IMR-90 (cell line): Measurements from ENCODE around the gene DOK6. TPM values are rescaled to one million over a fixed set of nuclear protein-coding genes. Genes with fewer than 3 reads are reported as not detected.

ENCODE experiments used
- ATAC-seq: fragments of 200-7000 bp; cut with Tn5 transposase; 2 replicates; pipeline ENCODE4 v1.9.1; 2020; ENCODE audit warnings: low read depth, mild to moderate bottlenecking, moderate library complexity
- BruUV-seq: library from RNA; stranded (reverse); fragments of 400-500 nt; replicated peaks from 2 replicates; lab custom pipeline; 2021; lab: Mats Ljungman, UMichigan
- CTCF ChIA-PET: fragments of 300-600 bp; formaldehyde crosslinking; extraction: SDS; loops from one replicate; lab custom pipeline; 2021; ENCODE audit warnings: antibody characterized with exemption; lab: Yijun Ruan, JAX
- POLR2A ChIA-PET: fragments of 300-600 bp; sonication (Branson Sonifier 250); formaldehyde crosslinking; loops from one replicate; lab custom pipeline; 2022; ENCODE audit warnings: antibody characterized with exemption; ENCODE audit not compliant: unreplicated experiment; lab: Charles Lee
- DNase-seq: peaks from one replicate; pipeline ENCODE4 v3.0.0; 2013
- H2AFZ ChIP-seq: replicated peaks from 2 replicates; pipeline ENCODE3; 2013; ENCODE audit warnings: low read length, mild to moderate bottlenecking; ENCODE audit not compliant: poor library complexity
- H2AK5ac ChIP-seq: 2 replicates; pipeline ENCODE4 v1.6.1; 2013; ENCODE audit warnings: low read depth, low read length, inconsistent platforms
- H2AK9ac ChIP-seq: replicated peaks from 2 replicates; pipeline ENCODE3; 2013; ENCODE audit warnings: mild to moderate bottlenecking, low read depth, low read length, moderate library complexity; ENCODE audit not compliant: poor library complexity
- H2BK120ac ChIP-seq: 2 replicates; pipeline ENCODE4 v1.6.1; 2013; ENCODE audit warnings: low read depth, low read length, inconsistent platforms
- H2BK15ac ChIP-seq: 3 replicates; pipeline ENCODE4 v1.6.1; 2013; ENCODE audit warnings: low read depth, low read length, inconsistent platforms
- H2BK20ac ChIP-seq: 2 replicates; pipeline ENCODE4 v1.6.1; 2013; ENCODE audit warnings: low read depth, mild to moderate bottlenecking, inconsistent platforms, low read length, moderate library complexity
- H2BK5ac ChIP-seq: 2 replicates; pipeline ENCODE4 v1.6.1; 2013; ENCODE audit warnings: mild to moderate bottlenecking, low read depth, low read length, inconsistent platforms; ENCODE audit not compliant: poor library complexity, severe bottlenecking
- H3K14ac ChIP-seq: replicated peaks from 2 replicates; pipeline ENCODE4 v1.6.1; 2013; ENCODE audit warnings: low read depth, low read length, inconsistent platforms
- H3K18ac ChIP-seq: 2 replicates; pipeline ENCODE4 v1.6.1; 2013; ENCODE audit warnings: low read depth, low read length, control low read depth
- H3K23ac ChIP-seq: 2 replicates; pipeline ENCODE4 v1.6.1; 2013; ENCODE audit warnings: low read depth, low read length, inconsistent platforms
- H3K27ac ChIP-seq: 2 replicates; pipeline ENCODE4 v1.5.1; 2013; ENCODE audit warnings: mild to moderate bottlenecking, control low read depth, low read length; ENCODE audit not compliant: insufficient read depth
- H3K27me3 ChIP-seq: 2 replicates; pipeline ENCODE4 v1.6.1; 2013; ENCODE audit warnings: low read length; ENCODE audit not compliant: control insufficient read depth, insufficient read depth
- H3K36me3 ChIP-seq: 2 replicates; pipeline ENCODE4 v1.6.1; 2013; ENCODE audit warnings: low read length, mixed read lengths; ENCODE audit not compliant: control insufficient read depth, insufficient read depth
- H3K4ac ChIP-seq: 2 replicates; pipeline ENCODE4 v1.6.1; 2013; ENCODE audit warnings: low read depth, low read length, inconsistent platforms
- H3K4me1 ChIP-seq: 2 replicates; pipeline ENCODE4 v1.6.1; 2013; ENCODE audit warnings: low read length, mixed read lengths; ENCODE audit not compliant: control insufficient read depth, insufficient read depth
- H3K4me2 ChIP-seq: 2 replicates; pipeline ENCODE4 v1.6.1; 2013; ENCODE audit warnings: low read depth, mild to moderate bottlenecking, control low read depth, low read length, moderate library complexity
- H3K4me3 ChIP-seq: 2 replicates; pipeline ENCODE4 v1.5.1; 2013; ENCODE audit warnings: low read depth, mild to moderate bottlenecking, control low read depth, low read length, moderate library complexity; ENCODE audit not compliant: insufficient read depth
- H3K56ac ChIP-seq: 2 replicates; pipeline ENCODE4 v1.6.1; 2013; ENCODE audit warnings: low read length, inconsistent platforms; ENCODE audit not compliant: insufficient read depth; ENCODE audit errors: extremely low read depth
- H3K79me1 ChIP-seq, 2 experiments: 2 replicates each; pipeline ENCODE4 v1.6.1; 2013; ENCODE audit warnings: low read length in 2 of 2, inconsistent platforms in 1 of 2, low read depth in 1 of 2
- H3K9ac ChIP-seq: 2 replicates; pipeline ENCODE4 v1.6.1; 2013; ENCODE audit warnings: low read depth, low read length, control low read depth
- H3K9me1 ChIP-seq: 2 replicates; pipeline ENCODE4 v1.6.1; 2013; ENCODE audit warnings: low read length, inconsistent platforms; ENCODE audit not compliant: insufficient read depth
- H3K9me3 ChIP-seq: 2 replicates; pipeline ENCODE4 v1.6.1; 2013; ENCODE audit warnings: low read length; ENCODE audit not compliant: control insufficient read depth, insufficient read depth
- H4K20me1 ChIP-seq: 2 replicates; pipeline ENCODE4 v1.6.1; 2013; ENCODE audit warnings: low read length, inconsistent platforms; ENCODE audit not compliant: insufficient read depth
- H4K5ac ChIP-seq: 2 replicates; pipeline ENCODE4 v1.6.1; 2013; ENCODE audit warnings: mild to moderate bottlenecking, low read depth, low read length, control low read depth
- H4K8ac ChIP-seq, 2 experiments: 2 replicates each; pipeline ENCODE4 v1.6.1; 2013; ENCODE audit warnings: low read depth in 2 of 2, low read length in 2 of 2, control low read depth in 1 of 2, inconsistent platforms in 1 of 2
- H4K91ac ChIP-seq: 2 replicates; pipeline ENCODE4 v1.6.1; 2013; ENCODE audit warnings: low read depth, low read length, inconsistent platforms; ENCODE audit not compliant: insufficient read depth
- BHLHE40 ChIP-seq: fragments of 150-350 bp; IDR thresholded peaks from 2 replicates; pipeline ENCODE4 v1.6.1; 2016; ENCODE audit warnings: mild to moderate bottlenecking, low read depth, low read length
- CEBPB ChIP-seq: IDR thresholded peaks from 2 replicates; pipeline ENCODE4 v1.6.1; 2012; ENCODE audit warnings: low read depth, low read length, improper control_type of control experiment
- CHD1 ChIP-seq: IDR thresholded peaks from 2 replicates; pipeline ENCODE4 v1.6.1; 2012; ENCODE audit warnings: low read depth, low read length, improper control_type of control experiment
- FOS ChIP-seq: fragments of 150-350 bp; IDR thresholded peaks from 2 replicates; pipeline ENCODE4 v1.6.1; 2016; ENCODE audit warnings: low read depth, low read length
- MAFK ChIP-seq: IDR thresholded peaks from 2 replicates; pipeline ENCODE4 v1.6.1; 2012; ENCODE audit warnings: low read depth, low read length, improper control_type of control experiment
- MAZ ChIP-seq: IDR thresholded peaks from 2 replicates; pipeline ENCODE4 v1.6.1; 2012; ENCODE audit warnings: low read depth, mild to moderate bottlenecking, low read length, improper control_type of control experiment, moderate library complexity, borderline replicate concordance
- MXI1 ChIP-seq: IDR thresholded peaks from 2 replicates; pipeline ENCODE4 v1.6.1; 2012; ENCODE audit warnings: low read depth, mild to moderate bottlenecking, low read length, moderate library complexity, borderline replicate concordance
- NFE2L2 ChIP-seq: fragments of 150-350 bp; IDR thresholded peaks from 2 replicates; pipeline ENCODE4 v1.6.1; 2016; ENCODE audit warnings: low read depth, mild to moderate bottlenecking, low read length
- POLR2A ChIP-seq: IDR thresholded peaks from 2 replicates; pipeline ENCODE4 v1.6.1; 2012; ENCODE audit warnings: mild to moderate bottlenecking, low read depth, low read length
- RAD21 ChIP-seq: IDR thresholded peaks from 2 replicates; pipeline ENCODE4 v1.6.1; 2012; ENCODE audit warnings: low read length, improper control_type of control experiment
- RCOR1 ChIP-seq: IDR thresholded peaks from 2 replicates; pipeline ENCODE4 v1.6.1; 2012; ENCODE audit warnings: mild to moderate bottlenecking, low read length, improper control_type of control experiment; ENCODE audit not compliant: insufficient replicate concordance
- RFX5 ChIP-seq: IDR thresholded peaks from 2 replicates; pipeline ENCODE4 v1.8.0; 2012; ENCODE audit warnings: low read depth, mild to moderate bottlenecking, low read length, moderate library complexity
- SMC3 ChIP-seq: fragments of 150-350 bp; IDR thresholded peaks from 2 replicates; pipeline ENCODE4 v1.6.1; 2016; ENCODE audit warnings: low read depth, mild to moderate bottlenecking, antibody characterized with exemption, low read length, moderate library complexity
- WGBS, 2 experiments: methylation state at CpG; one replicate each; pipeline versions ENCODE4 v1.1.5 to v1.1.7; 2013; ENCODE audit warnings: missing lambda C conversion rate in 2 of 2; ENCODE audit not compliant: insufficient read length in 1 of 2; ENCODE audit errors: extremely low coverage in 2 of 2; 5-methylcytosine and 5-hydroxymethylcytosine counted together
- dilution Hi-C: fragments of 300-500 bp; cut with HindIII; formaldehyde crosslinking; loops from one replicate; pipeline ENCODE4 v1.14.3; 2018; ENCODE audit warnings: low sequenced_read_pairs; ENCODE audit not compliant: unreplicated experiment
- in situ Hi-C: fragments of 300-500 bp; cut with MboI; formaldehyde crosslinking; loops from 3 replicates; pipeline ENCODE4 v1.14.3; 2019; ENCODE audit warnings: low sequenced_read_pairs, inconsistent platforms, mixed read lengths
- intact Hi-C: fragments of 100-400 bp; cut with micrococcal nuclease; formaldehyde crosslinking; loops from 2 replicates; pipeline ENCODE4 v1.10.0; 2022
- polyA plus RNA-seq, 3 experiments: library from polyadenylated mRNA; depleted of rRNA; stranded (reverse); fragments of >200 nt; gene quantifications; 2 replicates each; pipeline ENCODE4 v1.2.3, GENCODE V29; 2012; ENCODE audit warnings: low replicate concordance in 1 of 3
- total RNA-seq: library from RNA; depleted of rRNA; stranded (reverse); fragments of >200 nt; gene quantifications from 2 replicates; pipeline ENCODE4 v1.2.3, GENCODE V29; 2012
- TF ChIP-seq, protein P1 (sequence below): conservative IDR thresholded peaks from 2 replicates; pipeline ENCODE4 v1.5.1; 2012; ENCODE audit warnings: mild to moderate bottlenecking, low read depth, low read length, improper control_type of control experiment
- TF ChIP-seq, protein P2 (sequence below): fragments of 150-350 bp; IDR thresholded peaks from 2 replicates; pipeline ENCODE4 v1.6.1; 2017; ENCODE audit warnings: mild to moderate bottlenecking, antibody characterized with exemption, low read length, low read depth
- TF ChIP-seq, protein P3 (sequence below): fragments of 150-350 bp; IDR thresholded peaks from 2 replicates; pipeline ENCODE4 v1.6.1; 2016; ENCODE audit warnings: low read depth, mild to moderate bottlenecking, low read length, moderate library complexity, borderline replicate concordance

DOK6 gene
- total and polyA plus RNA-seq, 2 of the 4 experiments (the other 2 are of a cell fraction) = 1.9 to 2.7 TPM

DNA sequence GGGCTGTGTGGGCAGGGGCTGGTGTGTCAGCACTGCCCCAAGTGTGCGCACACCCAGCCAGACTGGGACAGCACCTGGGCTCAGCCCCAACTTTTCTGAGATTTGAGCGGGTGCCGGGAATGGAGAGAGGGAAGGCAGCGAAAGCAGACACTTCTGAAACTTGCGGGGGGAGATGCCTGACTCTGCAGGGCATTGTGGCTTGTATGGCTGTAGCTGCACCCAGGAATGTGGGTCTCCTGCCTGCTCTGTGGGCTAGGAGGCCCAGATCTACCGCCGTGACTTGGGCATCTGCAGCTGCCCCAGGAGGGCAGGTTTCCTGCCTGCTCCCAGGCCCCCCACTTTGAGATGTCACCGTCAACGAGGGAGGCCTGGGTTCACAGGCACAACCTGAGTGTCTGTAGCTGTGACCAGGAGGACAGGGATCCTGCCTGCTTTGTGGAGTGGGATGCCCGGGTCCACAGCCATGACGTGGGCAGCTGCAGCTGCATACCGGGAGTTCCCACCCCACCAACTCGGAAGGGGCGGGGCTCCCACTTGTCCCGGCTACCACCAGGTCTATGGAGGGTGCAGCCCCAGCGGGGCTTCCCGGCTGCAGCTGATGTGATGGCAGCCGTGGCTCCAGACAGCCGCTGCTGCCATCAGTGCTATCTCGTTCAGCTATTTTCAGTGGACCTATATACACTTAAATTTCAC, 95.3 kb downstream of the DOK6 start:
- ChIA-PET POLR2A (no interaction called here), CTCF (no interaction called here)
- Histone ChIP-seq H2BK15ac (no peak overlapping the region), H3K27ac (no peak overlapping the region), H2AFZ (no peak overlapping the region), H3K9ac (no peak overlapping the region), H3K4me2 (no peak overlapping the region), H3K36me3 (no peaks in the 10 kb centered on the region), H4K5ac (no peak overlapping the region), H2BK120ac (no peak overlapping the region), H3K9me3 (no peaks in the 10 kb centered on the region), H3K4ac (no peak overlapping the region), H3K4me3 (no peak overlapping the region), H4K8ac (no peak overlapping the region), H3K79me1 (no peaks in the 10 kb centered on the region), H3K56ac (no peak overlapping the region), H4K20me1 (no peaks in the 10 kb centered on the region), H2AK5ac (0 out of 2 replicates have a peak overlapping the region, but pooled peaks have one; percentile 28), H3K23ac (no peak overlapping the region), H4K91ac (no peak overlapping the region), H3K18ac (no peak overlapping the region), H3K9me1 (0 out of 2 replicates have a peak, but pooled peaks cover 2% of the 10 kb centered on the region), H2AK9ac (no peak overlapping the region), H3K27me3 (no peaks in the 10 kb centered on the region), H2BK5ac (no peak overlapping the region), H2BK20ac (no peak overlapping the region), H3K14ac (no peak overlapping the region), H3K4me1 (no peaks in the 10 kb centered on the region)
- TF ChIP-seq POLR2A (no peak), CEBPB (no peak), SMC3 (no peak), MAZ (no peak), RCOR1 (no peak), FOS (no peak), MAFK (no peak), RFX5 (no peak), RAD21 (no peak), MXI1 (no peak), CHD1 (no peak), NFE2L2 (no peak), BHLHE40 (no peak)
- TF ChIP-seq, protein P1, sequence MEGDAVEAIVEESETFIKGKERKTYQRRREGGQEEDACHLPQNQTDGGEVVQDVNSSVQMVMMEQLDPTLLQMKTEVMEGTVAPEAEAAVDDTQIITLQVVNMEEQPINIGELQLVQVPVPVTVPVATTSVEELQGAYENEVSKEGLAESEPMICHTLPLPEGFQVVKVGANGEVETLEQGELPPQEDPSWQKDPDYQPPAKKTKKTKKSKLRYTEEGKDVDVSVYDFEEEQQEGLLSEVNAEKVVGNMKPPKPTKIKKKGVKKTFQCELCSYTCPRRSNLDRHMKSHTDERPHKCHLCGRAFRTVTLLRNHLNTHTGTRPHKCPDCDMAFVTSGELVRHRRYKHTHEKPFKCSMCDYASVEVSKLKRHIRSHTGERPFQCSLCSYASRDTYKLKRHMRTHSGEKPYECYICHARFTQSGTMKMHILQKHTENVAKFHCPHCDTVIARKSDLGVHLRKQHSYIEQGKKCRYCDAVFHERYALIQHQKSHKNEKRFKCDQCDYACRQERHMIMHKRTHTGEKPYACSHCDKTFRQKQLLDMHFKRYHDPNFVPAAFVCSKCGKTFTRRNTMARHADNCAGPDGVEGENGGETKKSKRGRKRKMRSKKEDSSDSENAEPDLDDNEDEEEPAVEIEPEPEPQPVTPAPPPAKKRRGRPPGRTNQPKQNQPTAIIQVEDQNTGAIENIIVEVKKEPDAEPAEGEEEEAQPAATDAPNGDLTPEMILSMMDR = no peak
- TF ChIP-seq, protein P2, sequence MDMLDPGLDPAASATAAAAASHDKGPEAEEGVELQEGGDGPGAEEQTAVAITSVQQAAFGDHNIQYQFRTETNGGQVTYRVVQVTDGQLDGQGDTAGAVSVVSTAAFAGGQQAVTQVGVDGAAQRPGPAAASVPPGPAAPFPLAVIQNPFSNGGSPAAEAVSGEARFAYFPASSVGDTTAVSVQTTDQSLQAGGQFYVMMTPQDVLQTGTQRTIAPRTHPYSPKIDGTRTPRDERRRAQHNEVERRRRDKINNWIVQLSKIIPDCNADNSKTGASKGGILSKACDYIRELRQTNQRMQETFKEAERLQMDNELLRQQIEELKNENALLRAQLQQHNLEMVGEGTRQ = no peak
- TF ChIP-seq, protein P3, sequence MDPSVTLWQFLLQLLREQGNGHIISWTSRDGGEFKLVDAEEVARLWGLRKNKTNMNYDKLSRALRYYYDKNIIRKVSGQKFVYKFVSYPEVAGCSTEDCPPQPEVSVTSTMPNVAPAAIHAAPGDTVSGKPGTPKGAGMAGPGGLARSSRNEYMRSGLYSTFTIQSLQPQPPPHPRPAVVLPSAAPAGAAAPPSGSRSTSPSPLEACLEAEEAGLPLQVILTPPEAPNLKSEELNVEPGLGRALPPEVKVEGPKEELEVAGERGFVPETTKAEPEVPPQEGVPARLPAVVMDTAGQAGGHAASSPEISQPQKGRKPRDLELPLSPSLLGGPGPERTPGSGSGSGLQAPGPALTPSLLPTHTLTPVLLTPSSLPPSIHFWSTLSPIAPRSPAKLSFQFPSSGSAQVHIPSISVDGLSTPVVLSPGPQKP = no peak
- intact Hi-C loops (loop anchor here (10.0 kb wide), 1 partner anchor 589 kb away; no protein-coding TSS in a partner anchor), in situ Hi-C loops (no loop called here), dilution Hi-C loops (no loop called here)
- no peak for DNase-seq
- ATAC-seq = no peak
- BruUV-seq = no TSS peak
- 97% methylated on average over 12 of the region's 20 CpGs; no CpG with 5 or more reads in 1 of the 2 experiments for WGBS, 2 experiments
